B cell (primary cell): ENCODE data around the gene HFE.

Source experiments
- CTCF ChIP-seq: fragments of 200-600 bp; IDR thresholded peaks from one replicate; pipeline ENCODE4 v1.8.0; 2022; ENCODE audit warnings: antibody characterized with exemption, mild to moderate bottlenecking
- EZH2 ChIP-seq: IDR thresholded peaks from 2 replicates; pipeline ENCODE4 v1.6.1; 2012; ENCODE audit warnings: borderline replicate concordance, low read depth, mild to moderate bottlenecking, moderate library complexity, low read length; ENCODE audit not compliant: insufficient read depth, poor library complexity, severe bottlenecking

- TF ChIP-seq EZH2 (no peak), CTCF (no peak)
Measured at GRCh38 chr6:26105842-26106241, 18.6 kb downstream of the HFE start.
